CD4-positive, alpha-beta T cell treated with Interleukin-2 at 100 ng/mL for 4 hours (primary cell): ENCODE results near the gene FRMPD2.
"Not testable (repeated sequence)": the region's sequence is repeated elsewhere in the genome, so short reads cannot be mapped to it uniquely, and the experiment has no call there.

ENCODE experiments used
- DNase-seq: peaks from one replicate; pipeline ENCODE4 v3.0.0-alpha.2; 2020; ENCODE audit warnings: low spot score

Gene FRMPD2

DNA sequence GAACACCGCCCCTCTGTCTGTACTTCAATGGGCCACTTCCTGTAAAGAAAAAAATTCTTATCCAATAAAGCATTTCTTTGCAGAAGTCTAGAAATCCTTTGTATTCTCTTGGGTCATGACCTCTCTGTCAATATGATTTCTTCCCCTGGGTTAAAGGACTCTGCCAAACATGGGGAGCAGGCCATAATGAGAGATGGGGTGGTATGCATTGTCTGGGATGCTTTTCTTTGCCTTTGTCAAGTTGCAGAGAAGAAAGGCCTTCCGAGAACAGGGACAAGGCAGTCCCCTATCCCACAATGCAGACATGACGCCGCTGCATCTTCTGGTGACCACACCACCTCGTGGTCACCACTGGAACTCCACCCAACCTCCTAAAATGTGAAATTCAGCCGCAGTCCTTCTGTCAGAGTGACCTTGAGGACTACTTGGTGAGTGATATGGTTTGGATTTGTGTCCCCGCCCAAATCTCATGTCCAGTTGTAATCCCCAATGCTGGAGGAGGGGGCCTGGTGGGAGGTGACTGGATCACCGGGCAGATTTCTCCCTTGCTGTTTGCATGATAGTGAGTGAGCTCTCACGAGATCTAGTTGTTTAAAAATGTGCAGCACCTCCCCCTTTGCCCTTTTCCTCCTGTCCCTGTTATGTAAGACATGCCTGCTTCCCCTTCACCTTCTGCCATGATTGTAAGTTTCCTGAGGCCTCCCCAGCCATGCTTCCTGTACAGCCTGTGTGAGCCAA is 15.2 kb upstream of the FRMPD2 start:
- DNase-seq: peak; percentile 42

- DNase-seq: no peak
Observed at GRCh38 chr10:48288661-48289060, 14.2 kb upstream of the FRMPD2 start.

GRCh38 chr10:48287417-48288391 is 13.2 kb upstream of the FRMPD2 start:
- DNase-seq: no peak

- DNase-seq: no peak
Observed at GRCh38 chr10:48286356-48286755, 11.9 kb upstream of the FRMPD2 start.

- DNase-seq: no peak
Observed at GRCh38 chr10:48285710-48286109, 11.2 kb upstream of the FRMPD2 start.

DNA sequence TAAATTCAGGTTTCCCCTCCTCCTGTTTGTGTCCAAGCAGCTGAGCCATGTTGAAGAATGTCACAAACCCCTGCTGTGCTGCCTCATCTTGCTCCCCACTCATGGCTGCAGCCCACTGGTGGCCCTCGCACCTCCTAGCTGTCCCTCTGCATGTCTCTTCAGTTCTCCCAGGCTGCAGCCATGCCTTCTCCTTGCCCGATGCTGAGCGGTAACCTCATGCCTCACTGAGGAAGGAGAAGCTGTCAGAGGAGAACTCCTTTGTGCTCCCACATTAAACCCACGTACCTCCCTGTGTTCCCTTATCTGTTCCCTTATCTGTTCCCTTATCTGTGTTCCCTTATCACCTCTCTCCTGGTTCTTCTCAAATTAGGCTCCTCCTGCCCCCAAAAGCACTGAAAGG is 10.3 kb upstream of the FRMPD2 start:
- no peak for DNase-seq

- DNase-seq: no peak
Observed at GRCh38 chr10:48284002-48284546, 9.6 kb upstream of the FRMPD2 start.

GRCh38 chr10:48282829-48283228 is 8.3 kb upstream of the FRMPD2 start:
- no peak for DNase-seq

GRCh38 chr10:48281697-48282096 is 7.2 kb upstream of the FRMPD2 start:
- DNase-seq: not testable (repeated sequence)

GRCh38 chr10:48279081-48279751 is 4.7 kb upstream of the FRMPD2 start:
- DNase-seq: no peak

DNA sequence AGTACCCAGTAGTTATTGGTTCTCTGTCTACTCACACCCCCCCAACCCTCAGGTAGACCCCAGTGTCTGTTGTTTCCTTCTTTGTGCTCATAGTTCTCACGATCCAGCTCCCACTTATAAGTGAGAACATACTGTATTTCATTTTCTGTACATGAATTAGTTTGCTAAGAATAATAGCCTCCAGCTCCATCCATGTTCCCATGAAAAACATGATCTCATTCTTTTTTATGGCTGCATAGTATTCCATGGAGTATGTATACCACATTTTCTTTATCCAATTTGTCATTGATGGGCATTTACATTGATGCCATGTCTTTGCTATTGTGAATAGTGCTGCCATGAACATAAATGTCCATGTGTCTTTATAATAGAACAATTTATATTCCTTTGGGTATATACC is 2.6 kb upstream of the FRMPD2 start:
- DNase-seq: no peak

DNA sequence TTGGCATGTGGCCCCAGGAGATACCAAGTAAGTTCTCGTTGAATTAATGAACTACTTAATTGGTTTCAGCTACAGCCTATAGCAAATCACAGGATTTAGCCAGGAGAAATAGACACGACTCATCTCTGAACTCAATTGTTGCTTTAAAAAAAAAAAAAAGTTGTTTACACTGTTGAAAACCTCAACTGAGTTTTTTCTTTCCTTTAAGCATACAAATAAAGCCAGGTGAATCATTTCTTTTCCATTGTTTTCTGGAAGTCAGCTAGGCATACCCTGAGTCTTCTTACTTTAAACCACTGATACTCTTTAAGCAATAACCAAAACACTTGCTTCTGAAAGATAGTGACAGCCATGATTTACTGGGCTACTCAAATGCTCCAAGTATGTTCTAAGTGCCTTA is 755 bp downstream of the FRMPD2 start:
- no peak for DNase-seq

GRCh38 chr10:48272682-48273081 is 1.8 kb downstream of the FRMPD2 start:
- no peak for DNase-seq

DNA sequence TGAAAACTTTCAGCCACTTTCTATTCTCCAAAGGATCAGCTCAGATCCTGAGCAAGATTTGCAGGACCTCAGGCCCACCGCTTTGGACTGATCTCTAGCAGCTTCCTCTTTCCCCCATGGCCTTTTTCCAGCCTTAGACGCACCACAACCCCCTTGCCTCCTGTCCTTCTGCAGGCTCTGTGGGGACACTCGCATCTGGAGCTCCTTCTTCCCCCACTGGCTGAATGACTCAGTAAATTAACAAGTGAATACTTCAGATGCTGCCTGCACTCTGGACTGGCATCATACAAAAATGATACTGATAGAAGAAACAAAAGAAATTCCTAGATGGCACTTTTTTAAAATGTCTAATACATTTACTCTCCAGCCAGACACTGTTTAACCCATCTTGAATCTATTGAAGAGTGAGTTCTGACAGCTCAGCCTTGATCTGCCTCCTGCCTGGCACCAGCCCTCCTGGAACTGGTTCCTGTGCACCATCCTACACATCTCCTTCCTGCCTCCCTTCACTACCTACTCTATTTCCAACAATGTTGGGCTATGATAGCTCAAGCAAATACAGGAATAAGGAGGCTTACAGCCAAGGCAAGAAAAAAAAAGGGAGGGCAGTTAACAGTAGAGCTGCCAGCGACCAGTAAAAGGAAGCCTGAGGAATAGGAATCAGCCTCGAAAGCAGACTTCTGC is 3.3 kb downstream of the FRMPD2 start:
- DNase-seq: no peak

- no peak for DNase-seq
Observed at GRCh38 chr10:48266528-48266927, 8.0 kb downstream of the FRMPD2 start.

DNA sequence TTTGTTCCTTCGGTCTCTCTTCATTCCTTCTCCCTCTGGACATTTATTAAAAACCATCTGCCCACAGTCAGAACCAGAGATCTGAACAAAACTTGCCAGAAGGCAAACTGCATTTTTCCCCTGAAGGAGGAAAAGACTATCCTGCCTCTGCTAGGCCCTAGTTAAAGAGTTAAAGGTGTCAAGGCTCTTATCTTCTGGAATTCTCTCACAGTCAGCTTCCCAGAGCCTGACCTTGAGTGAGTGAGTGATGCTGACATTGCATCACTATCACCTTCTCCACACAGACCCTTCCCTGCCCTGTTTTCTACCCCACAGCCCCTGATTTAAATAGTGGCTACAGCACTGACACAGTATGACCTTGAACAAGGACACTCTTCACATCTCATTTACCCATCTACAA is 16.4 kb downstream of the FRMPD2 start:
- no peak for DNase-seq

GRCh38 chr10:48257407-48257961 is 17.0 kb downstream of the FRMPD2 start:
- no peak for DNase-seq

GRCh38 chr10:48255722-48256121 is 18.8 kb downstream of the FRMPD2 start:
- no peak for DNase-seq

- DNase-seq: no peak
Observed at GRCh38 chr10:48254750-48255512, 19.6 kb downstream of the FRMPD2 start.

GRCh38 chr10:48253970-48254657 is 20.4 kb downstream of the FRMPD2 start:
- DNase-seq: no peak
